GM18511 (cell line): ENCODE measurements around the gene NEURL4.
"Not testable (repeated sequence)": the region's sequence is repeated elsewhere in the genome, so short reads cannot be mapped to it uniquely, and the experiment has no call there.

Experiments
- ATAC-seq: cut with Tn5 transposase; IDR thresholded peaks from one replicate; pipeline ENCODE4 v1.9.1; 2021; ENCODE audit warnings: mild to moderate bottlenecking, moderate library complexity; ENCODE audit not compliant: unreplicated experiment

NEURL4 gene

GRCh38 chr17:7347630-7348477 is 18.7 kb upstream of the NEURL4 start:
- no peak for ATAC-seq

GRCh38 chr17:7346761-7347614 is 17.9 kb upstream of the NEURL4 start:
- no peak for ATAC-seq

- no peak for ATAC-seq
Observed at GRCh38 chr17:7343250-7343649, 14.1 kb upstream of the NEURL4 start.

- ATAC-seq = no peak
Observed at GRCh38 chr17:7341842-7342241, 12.7 kb upstream of the NEURL4 start.

- ATAC-seq = no peak
Observed at GRCh38 chr17:7340179-7340578, 11.0 kb upstream of the NEURL4 start.

- not testable (repeated sequence) for ATAC-seq
Observed at GRCh38 chr17:7337600-7337999, 8.5 kb upstream of the NEURL4 start.

- peak; percentile 78 for ATAC-seq
Observed at GRCh38 chr17:7336240-7337175, 7.4 kb upstream of the NEURL4 start, which contains the start of gene ACAP1. ACAP1 (plus strand) TSS chr17:7336529; CDS start chr17:7336735, 206 bp downstream.

- peak; percentile 18 for ATAC-seq
Observed at GRCh38 chr17:7335765-7336164, 6.6 kb upstream of the NEURL4 start.

- no peak for ATAC-seq
Observed at GRCh38 chr17:7334938-7335538, 5.9 kb upstream of the NEURL4 start.

- not testable (repeated sequence) for ATAC-seq
Observed at GRCh38 chr17:7332600-7333069, 3.5 kb upstream of the NEURL4 start.

GRCh38 chr17:7332111-7332510 is 3.0 kb upstream of the NEURL4 start:
- ATAC-seq = no peak

GRCh38 chr17:7330638-7331015 is 1.5 kb upstream of the NEURL4 start:
- no peak for ATAC-seq

- peak; percentile 57 for ATAC-seq
Observed at GRCh38 chr17:7329997-7330637, 982 bp upstream of the NEURL4 start.

- ATAC-seq = peak; percentile 64
Observed at GRCh38 chr17:7329374-7329996, 350 bp upstream of the NEURL4 start.

GRCh38 chr17:7328009-7328408 is 1.1 kb downstream of the NEURL4 start:
- ATAC-seq = no peak

- ATAC-seq = no peak
Observed at GRCh38 chr17:7327501-7327900, 1.6 kb downstream of the NEURL4 start.

GRCh38 chr17:7327056-7327455 is 2.1 kb downstream of the NEURL4 start:
- no peak for ATAC-seq

- no peak for ATAC-seq
Observed at GRCh38 chr17:7326186-7326585, 2.9 kb downstream of the NEURL4 start.

GRCh38 chr17:7325031-7325528 is 4.1 kb downstream of the NEURL4 start:
- ATAC-seq = no peak
